D721Med (cell line): ENCODE measurements around the gene C11orf68.
A peak's percentile ranks its signal among the peaks of the same experiment; 100 is the strongest.

Experiments
- DNase-seq: peaks from one replicate; pipeline ENCODE4 v3.0.0; 2011; ENCODE audit warnings: low spot score; ENCODE audit not compliant: insufficient read length
- FAIRE-seq: peaks from 2 replicates; lab custom pipeline; 2011; peaks lifted over from hg19 to GRCh38; lab: Jason Lieb, UNC
- CTCF ChIP-seq: IDR thresholded peaks from 2 replicates; pipeline ENCODE4 v1.5.1; 2012; ENCODE audit warnings: mild to moderate bottlenecking, control low read depth; ENCODE audit not compliant: insufficient read depth; ENCODE audit errors: missing control alignments

Gene C11orf68

GRCh38 chr11:65900125-65900898, 18.6 kb downstream of the C11orf68 start, which contains the start of gene FOSL1:
Gene FOSL1 (minus strand): TSS chr11:65900388. CDS start chr11:65900339, 49 bp downstream.
- DNase-seq: peak; percentile 81
- no peak for FAIRE-seq
- TF ChIP-seq CTCF: no peak

GRCh38 chr11:65899356-65900124, 19.3 kb downstream of the C11orf68 start:
- TF ChIP-seq CTCF: no peak
- no peak for DNase-seq
- FAIRE-seq: no peak

- FAIRE-seq (no peak), DNase-seq (no peak)
- no peak for TF ChIP-seq CTCF
Measured at GRCh38 chr11:65898656-65899355, 20.1 kb downstream of the C11orf68 start.

- TF ChIP-seq CTCF: no peak
- no peak for DNase-seq
- FAIRE-seq: no peak
Measured at GRCh38 chr11:65897020-65897471, 21.8 kb downstream of the C11orf68 start.

GRCh38 chr11:65896034-65896999, 22.5 kb downstream of the C11orf68 start:
- no peak for DNase-seq
- no peak for TF ChIP-seq CTCF
- FAIRE-seq: no peak

GRCh38 chr11:65895482-65895981, 23.3 kb downstream of the C11orf68 start:
- TF ChIP-seq CTCF: no peak
- no peak for FAIRE-seq

More at GRCh38 chr11:65895482-65895981, 23.3 kb downstream of the C11orf68 start:
- DNase-seq: no peak
